GM21447 (cell line): Measurements from ENCODE around the gene THSD4.
"Not testable (repeated sequence)": the region's sequence is repeated elsewhere in the genome, so short reads cannot be mapped to it uniquely, and the experiment has no call there.

ENCODE experiments used
- ATAC-seq: cut with Tn5 transposase; IDR thresholded peaks from one replicate; pipeline ENCODE4 v1.9.1; 2021; ENCODE audit not compliant: unreplicated experiment

THSD4 gene

GRCh38 chr15:71342658-71343057 is 227.4 kb downstream of the THSD4 start:
- ATAC-seq, result no peak

- ATAC-seq, result no peak
Observed at GRCh38 chr15:71344316-71344715, 229.0 kb downstream of the THSD4 start.

- ATAC-seq, result no peak
Observed at GRCh38 chr15:71345186-71345585, 229.9 kb downstream of the THSD4 start.

- no peak for ATAC-seq
Observed at GRCh38 chr15:71346464-71346863, 231.2 kb downstream of the THSD4 start.

- ATAC-seq, result no peak
Observed at GRCh38 chr15:71348597-71348996, 233.3 kb downstream of the THSD4 start.

GRCh38 chr15:71349336-71349735 is 234.1 kb downstream of the THSD4 start:
- ATAC-seq, result no peak

- ATAC-seq, result no peak
Observed at GRCh38 chr15:71349736-71350526, 234.7 kb downstream of the THSD4 start.

- no peak for ATAC-seq
Observed at GRCh38 chr15:71350622-71351378, 235.5 kb downstream of the THSD4 start.

GRCh38 chr15:71352125-71352524 is 236.9 kb downstream of the THSD4 start:
- no peak for ATAC-seq

- no peak for ATAC-seq
Observed at GRCh38 chr15:71352765-71353164, 237.5 kb downstream of the THSD4 start.

- ATAC-seq, result no peak
Observed at GRCh38 chr15:71353171-71353570, 237.9 kb downstream of the THSD4 start.

- no peak for ATAC-seq
Observed at GRCh38 chr15:71355268-71355667, 240.0 kb downstream of the THSD4 start.

- no peak for ATAC-seq
Observed at GRCh38 chr15:71357321-71357732, 242.1 kb downstream of the THSD4 start.

- ATAC-seq, result no peak
Observed at GRCh38 chr15:71357967-71358366, 242.7 kb downstream of the THSD4 start.

GRCh38 chr15:71359246-71359645 is 244.0 kb downstream of the THSD4 start:
- ATAC-seq, result no peak

GRCh38 chr15:71362556-71362955 is 247.3 kb downstream of the THSD4 start:
- ATAC-seq, result no peak

- no peak for ATAC-seq
Observed at GRCh38 chr15:71362987-71363968, 248.0 kb downstream of the THSD4 start.

- no peak for ATAC-seq
Observed at GRCh38 chr15:71364117-71364584, 248.9 kb downstream of the THSD4 start.

GRCh38 chr15:71366522-71366921 is 251.3 kb downstream of the THSD4 start:
- no peak for ATAC-seq

- no peak for ATAC-seq
Observed at GRCh38 chr15:71366926-71367325, 251.7 kb downstream of the THSD4 start.

- not testable (repeated sequence) for ATAC-seq
Observed at GRCh38 chr15:71367737-71368136, 252.5 kb downstream of the THSD4 start.
